Muscle layer of colon (tissue), 2 donors: ENCODE results near the gene SV2C.

Experiments used
- H3K27ac ChIP-seq: one replicate; pipeline ENCODE4 v1.7.0; 2013; ENCODE audit warnings: low read depth, mild to moderate bottlenecking, low read length, moderate library complexity
- H3K27me3 ChIP-seq, 2 donors: one replicate each; pipeline ENCODE4 v1.7.0; 2013; ENCODE audit warnings: low read length in 2 of 2, mild to moderate bottlenecking in 2 of 2; ENCODE audit not compliant: insufficient read depth in 2 of 2, control insufficient read depth in 1 of 2
- H3K36me3 ChIP-seq: one replicate; pipeline ENCODE4 v1.7.0; 2013; ENCODE audit warnings: mild to moderate bottlenecking, low read length; ENCODE audit not compliant: insufficient read depth
- H3K4me1 ChIP-seq: one replicate; pipeline ENCODE4 v1.7.0; 2013; ENCODE audit warnings: mild to moderate bottlenecking, low read length; ENCODE audit not compliant: insufficient read depth
- H3K4me3 ChIP-seq, 2 donors: one replicate each; pipeline ENCODE4 v1.7.0; 2013; ENCODE audit warnings: low read length in 2 of 2, low read depth in 1 of 2, mild to moderate bottlenecking in 1 of 2, moderate library complexity in 1 of 2
- H3K9ac ChIP-seq: one replicate; pipeline ENCODE4 v1.7.0; 2013; ENCODE audit warnings: low read length
- H3K9me3 ChIP-seq: one replicate; pipeline ENCODE4 v1.7.0; 2013; ENCODE audit warnings: mild to moderate bottlenecking, low read length
- donor health status: abdominal sarcoma.
- donor health status: Adenocarcinoma of cecum.

SV2C gene

DNA sequence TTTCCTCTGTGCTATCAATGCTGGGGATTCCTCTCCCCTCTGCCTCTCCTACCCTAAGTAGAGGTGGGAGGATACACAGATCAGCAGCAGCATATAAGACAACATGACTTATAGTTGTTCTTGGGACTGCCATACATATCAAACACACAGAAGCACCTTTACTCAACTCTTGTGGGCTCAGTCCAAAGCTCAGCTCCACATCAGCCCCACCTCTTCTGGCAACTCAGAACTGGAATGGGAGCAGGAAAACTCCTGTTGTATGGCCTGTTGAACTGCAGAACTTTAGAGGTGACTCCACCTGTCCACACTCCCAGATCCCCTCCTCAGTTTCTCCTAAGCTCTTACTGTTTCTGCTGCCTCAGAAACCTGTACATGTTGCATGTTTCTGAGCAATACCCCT lies 127.8 kb downstream of the SV2C start:
- Histone ChIP-seq H3K27me3 (no peaks in the 10 kb centered on the region), H3K36me3 (no peaks in the 10 kb centered on the region), H3K27ac (no peak overlapping the region), H3K9me3 (peaks cover 4% of the 10 kb centered on the region), H3K4me1 (no peaks in the 10 kb centered on the region), H3K9ac (no peak overlapping the region), H3K4me3 (no peak overlapping the region)

DNA sequence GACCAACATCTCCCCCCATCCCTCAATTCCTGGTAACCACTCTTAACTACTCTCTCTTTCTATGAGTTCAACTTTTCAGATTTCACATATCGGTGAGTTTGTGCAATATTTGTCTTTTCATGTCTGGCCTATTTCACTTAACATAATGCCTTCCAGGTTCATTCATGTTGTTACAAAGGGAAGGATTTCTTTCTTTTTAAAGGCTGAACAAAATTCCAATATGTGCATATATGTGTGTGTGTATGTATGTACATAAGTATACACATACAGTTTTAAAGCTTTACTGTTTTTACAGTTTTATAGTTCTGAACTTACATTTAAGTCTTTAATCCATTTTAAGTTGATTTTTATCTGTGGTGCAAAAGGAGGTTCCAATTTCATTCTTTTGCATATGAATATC lies 130.7 kb downstream of the SV2C start:
- Histone ChIP-seq H3K27me3 (no peaks in the 10 kb centered on the region), H3K27ac (no peak overlapping the region), H3K9me3 (peaks cover 4% of the 10 kb centered on the region), H3K9ac (no peak overlapping the region), H3K36me3 (no peaks in the 10 kb centered on the region), H3K4me1 (no peaks in the 10 kb centered on the region), H3K4me3 (no peak overlapping the region)

DNA sequence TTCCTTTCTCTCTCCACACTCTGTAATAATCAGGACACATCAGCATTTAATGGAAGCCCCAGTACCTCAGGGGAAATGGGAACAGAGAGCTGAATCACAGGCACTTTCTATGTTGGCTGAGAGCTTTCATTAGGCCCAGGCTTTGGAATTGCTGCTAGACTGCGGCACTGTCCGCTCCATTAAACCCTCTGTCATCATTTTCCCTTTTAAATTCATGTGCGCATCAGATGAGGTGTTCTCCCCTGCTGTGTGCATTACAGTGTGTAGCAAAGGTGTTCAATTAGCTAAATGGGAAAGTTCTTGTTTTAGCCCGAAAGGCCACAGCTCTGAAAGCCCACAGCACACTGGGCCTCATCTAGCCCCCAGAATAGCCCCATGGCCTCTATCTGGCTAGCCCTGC lies 133.6 kb downstream of the SV2C start:
- H3K27ac ChIP-seq: no peak overlapping the region
- H3K4me3 ChIP-seq: no peak overlapping the region
- H3K9ac ChIP-seq: no peak overlapping the region

DNA sequence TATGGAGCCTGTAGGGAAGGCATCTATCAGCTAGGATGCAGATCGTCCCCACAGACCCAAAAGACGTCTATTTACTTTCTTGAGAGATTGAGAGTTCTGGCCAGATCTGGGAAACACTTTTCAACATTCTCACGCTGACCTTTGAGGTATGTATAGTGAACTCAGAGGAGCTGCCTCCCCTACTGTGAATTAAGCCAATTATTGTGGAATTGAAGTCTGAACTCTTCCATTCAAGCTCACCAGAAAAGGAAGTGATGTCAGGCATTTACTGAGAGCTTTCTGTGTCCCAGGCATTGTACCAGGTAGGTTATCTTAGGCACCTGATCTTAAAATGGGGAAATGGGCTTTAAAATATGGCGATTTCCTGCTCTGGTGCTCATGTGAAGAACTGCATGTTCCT lies 136.5 kb downstream of the SV2C start:
- Histone ChIP-seq H3K27me3 (no peaks in the 10 kb centered on the region), H3K27ac (no peak overlapping the region), H3K9me3 (no peaks in the 10 kb centered on the region), H3K4me1 (no peaks in the 10 kb centered on the region), H3K36me3 (no peaks in the 10 kb centered on the region), H3K4me3 (no peak overlapping the region), H3K9ac (no peak overlapping the region)

More for the DNA sequence above, 133.6 kb downstream of the SV2C start:
- Histone ChIP-seq H3K4me1 (no peaks in the 10 kb centered on the region), H3K27me3 (no peaks in the 10 kb centered on the region), H3K36me3 (no peaks in the 10 kb centered on the region), H3K9me3 (no peaks in the 10 kb centered on the region)

DNA sequence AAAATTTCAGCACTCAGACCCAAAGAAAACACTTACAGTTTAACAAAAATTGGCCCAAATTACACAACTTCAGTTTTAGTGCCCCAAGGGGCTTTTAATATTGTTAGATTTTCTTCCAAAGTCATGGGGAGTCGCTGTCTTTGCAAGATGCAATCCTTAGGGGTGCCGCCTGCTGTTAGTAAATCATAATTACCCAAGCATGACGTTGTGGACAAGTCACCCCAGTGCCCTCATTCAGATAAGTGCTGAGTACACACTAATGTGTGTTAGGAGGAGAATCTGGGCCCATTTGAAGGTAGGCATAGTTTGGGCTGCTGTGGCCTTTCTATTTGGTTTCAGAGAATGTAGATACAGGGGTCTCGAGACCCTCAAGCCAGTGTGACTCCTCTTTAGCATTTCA lies 138.1 kb downstream of the SV2C start:
- H3K9ac ChIP-seq: no peak overlapping the region
- no peaks in the 10 kb centered on the region for H3K36me3 ChIP-seq

DNA sequence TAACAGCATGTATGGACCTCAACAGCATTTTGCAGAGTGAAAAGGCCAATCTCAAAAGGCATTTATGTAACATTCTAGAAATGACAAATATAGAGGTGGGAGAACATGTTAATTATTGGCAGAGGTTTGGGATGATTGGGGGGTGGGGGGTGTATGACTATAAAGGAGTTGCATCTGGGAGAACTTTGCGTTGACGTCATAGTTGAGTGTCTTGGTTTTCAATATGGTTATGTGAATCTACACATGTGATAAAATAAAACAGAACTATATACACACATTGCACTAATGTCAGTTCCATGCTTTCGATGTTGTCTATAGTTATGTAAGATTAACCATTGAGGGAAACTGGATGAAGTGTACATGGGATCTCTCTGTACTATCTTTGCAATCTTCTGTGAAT lies 139.1 kb downstream of the SV2C start:
- Histone ChIP-seq H3K36me3 (no peaks in the 10 kb centered on the region), H3K9ac (no peak overlapping the region), H3K27ac (no peak overlapping the region), H3K4me1 (no peaks in the 10 kb centered on the region), H3K27me3 (no peaks in the 10 kb centered on the region), H3K9me3 (no peaks in the 10 kb centered on the region), H3K4me3 (no peak overlapping the region)

More for the DNA sequence above, 138.1 kb downstream of the SV2C start:
- Histone ChIP-seq H3K9me3 (no peaks in the 10 kb centered on the region), H3K4me1 (no peaks in the 10 kb centered on the region), H3K4me3 (no peak overlapping the region), H3K27ac (no peak overlapping the region), H3K27me3 (no peaks in the 10 kb centered on the region)

DNA sequence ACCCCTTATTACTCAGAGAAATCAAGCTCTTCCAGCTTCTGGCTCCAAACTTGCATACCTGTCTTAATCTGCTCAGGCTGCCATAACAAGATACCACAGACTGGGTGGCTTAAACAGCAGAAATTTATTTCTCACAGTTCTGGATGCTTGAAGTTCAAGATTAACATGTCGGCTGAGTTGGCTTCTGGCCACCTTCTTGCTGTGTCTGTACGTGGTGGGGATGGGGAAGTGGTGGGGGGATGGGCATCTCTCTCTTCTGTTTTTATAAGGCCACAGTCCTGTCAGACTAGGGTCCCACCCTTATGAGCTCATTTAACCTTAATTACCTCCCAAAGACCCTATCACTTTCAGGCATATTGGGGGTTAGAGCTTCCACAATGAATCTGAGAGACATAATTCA lies 140.5 kb downstream of the SV2C start:
- no peak overlapping the region for H3K27ac ChIP-seq
- no peaks in the 10 kb centered on the region for H3K27me3 ChIP-seq
- H3K4me1 ChIP-seq: no peaks in the 10 kb centered on the region
- H3K9me3 ChIP-seq: no peaks in the 10 kb centered on the region
- H3K4me3 ChIP-seq: no peak overlapping the region
- H3K36me3 ChIP-seq: no peaks in the 10 kb centered on the region
- no peak overlapping the region for H3K9ac ChIP-seq

DNA sequence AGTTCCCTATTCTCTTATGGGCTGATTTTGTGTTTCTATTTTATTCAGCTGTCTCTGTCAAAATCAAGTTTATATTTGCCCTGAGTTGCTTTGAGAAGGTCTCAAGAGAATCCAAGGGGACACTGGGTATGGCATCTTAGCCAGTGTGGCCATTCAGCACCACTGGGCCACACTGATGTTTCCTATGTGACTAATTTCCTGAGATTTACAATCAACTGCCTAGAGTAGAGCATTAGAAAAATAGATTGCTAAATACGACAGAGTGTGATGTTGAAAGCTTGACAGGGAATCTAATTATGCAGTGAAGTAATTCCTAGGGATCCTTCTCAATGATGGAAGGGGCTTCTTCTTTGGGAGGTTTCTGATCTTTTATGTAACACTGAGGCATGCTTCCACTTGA lies 141.7 kb downstream of the SV2C start:
- no peak overlapping the region for H3K27ac ChIP-seq
- no peak overlapping the region for H3K4me3 ChIP-seq
- H3K27me3 ChIP-seq: no peaks in the 10 kb centered on the region
- H3K4me1 ChIP-seq: no peaks in the 10 kb centered on the region
- H3K9ac ChIP-seq: no peak overlapping the region
- no peaks in the 10 kb centered on the region for H3K9me3 ChIP-seq
- no peaks in the 10 kb centered on the region for H3K36me3 ChIP-seq

DNA sequence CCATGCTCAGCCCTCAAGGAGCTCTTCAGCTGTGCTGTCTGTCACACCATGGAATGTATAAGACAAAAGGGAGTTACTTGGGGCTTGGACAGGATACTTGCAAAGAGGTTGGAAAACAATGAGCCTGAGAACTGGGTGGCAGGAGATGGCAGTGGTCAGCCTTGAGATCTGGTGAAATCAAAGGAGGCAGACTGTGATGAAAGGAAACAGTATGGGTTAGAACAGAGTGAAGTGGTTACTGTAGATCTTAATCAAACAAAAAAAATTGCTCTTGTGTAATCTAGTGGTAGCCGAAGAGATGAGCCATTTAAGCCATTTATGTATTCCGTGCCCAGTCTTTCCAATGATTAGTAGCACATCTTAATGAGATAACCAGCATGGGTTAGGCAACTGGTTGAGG lies 142.2 kb downstream of the SV2C start:
- no peak overlapping the region for H3K27ac ChIP-seq
- H3K27me3 ChIP-seq: no peaks in the 10 kb centered on the region
- H3K4me1 ChIP-seq: no peaks in the 10 kb centered on the region
- H3K9me3 ChIP-seq: no peaks in the 10 kb centered on the region
- no peak overlapping the region for H3K9ac ChIP-seq
- H3K36me3 ChIP-seq: no peaks in the 10 kb centered on the region
- no peak overlapping the region for H3K4me3 ChIP-seq

DNA sequence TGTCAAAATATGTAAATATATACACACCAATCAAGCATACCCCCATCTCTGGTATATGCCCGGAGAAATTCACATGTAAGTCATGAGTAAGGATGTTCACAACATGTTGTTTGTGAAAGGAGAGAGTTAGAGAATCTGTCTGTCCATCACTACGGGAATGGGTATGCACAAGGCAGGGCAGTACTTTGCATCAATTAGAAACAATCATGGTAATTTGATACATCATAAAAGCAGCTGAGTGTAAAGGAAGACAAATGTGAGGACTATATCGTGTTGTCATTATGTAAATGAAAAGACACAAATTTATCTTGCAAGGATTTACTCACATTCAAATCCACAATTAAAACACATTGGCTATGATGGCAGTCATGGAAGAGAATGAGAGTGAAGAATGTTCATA lies 146.7 kb downstream of the SV2C start:
- Histone ChIP-seq H3K4me3 (no peak overlapping the region), H3K4me1 (no peaks in the 10 kb centered on the region), H3K36me3 (no peaks in the 10 kb centered on the region), H3K27ac (no peak overlapping the region), H3K27me3 (no peaks in the 10 kb centered on the region), H3K9ac (no peak overlapping the region), H3K9me3 (no peaks in the 10 kb centered on the region)

DNA sequence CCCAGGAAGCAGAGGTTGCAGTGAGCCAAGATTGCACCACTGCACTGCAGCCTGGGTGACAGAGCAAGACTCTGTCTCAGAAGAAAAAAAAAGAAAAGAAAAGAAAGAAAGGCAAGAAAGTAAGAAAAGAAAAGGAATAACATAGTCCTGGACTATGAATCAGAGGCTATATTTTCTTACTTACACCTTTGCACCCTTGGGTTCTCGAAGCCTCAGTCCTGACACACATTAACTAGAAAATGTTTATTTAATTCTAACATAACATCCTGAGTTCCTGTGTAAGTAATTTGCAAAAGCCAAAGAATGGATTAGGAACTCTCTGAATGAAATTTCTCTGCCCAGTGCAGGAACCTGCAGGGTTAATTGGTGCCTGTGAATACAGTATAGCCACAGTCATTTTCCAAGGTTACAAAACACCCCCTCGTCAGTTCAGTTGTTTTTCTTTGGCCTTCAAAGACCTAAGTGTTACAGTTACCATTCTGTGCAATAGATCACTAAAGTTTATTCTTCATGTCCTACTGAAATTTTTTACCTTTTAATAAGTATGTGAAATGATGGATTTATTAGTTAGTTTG lies 147.6 kb downstream of the SV2C start:
- Histone ChIP-seq H3K36me3 (no peaks in the 10 kb centered on the region), H3K27me3 (no peaks in the 10 kb centered on the region), H3K4me1 (no peaks in the 10 kb centered on the region), H3K27ac (no peak overlapping the region), H3K4me3 (no peak overlapping the region), H3K9me3 (no peaks in the 10 kb centered on the region), H3K9ac (no peak overlapping the region)

DNA sequence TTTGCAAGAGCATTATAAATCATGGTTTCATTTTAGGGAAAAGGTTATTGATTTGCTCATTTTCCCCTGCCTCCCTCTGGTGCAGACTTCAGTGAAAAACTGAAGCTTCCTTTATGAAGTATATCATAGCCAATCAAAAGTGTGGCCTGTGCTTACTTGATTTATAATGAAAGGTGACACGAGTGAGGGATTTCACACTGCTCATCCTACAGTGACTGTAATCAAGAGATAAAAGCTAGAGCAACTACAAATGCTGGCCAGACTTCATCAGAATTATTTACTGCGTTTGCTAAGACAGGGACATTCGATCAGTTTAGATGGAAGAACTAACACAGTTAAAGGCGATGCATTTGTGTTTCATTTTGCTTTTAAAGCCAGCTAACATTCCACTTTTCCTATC lies 151.5 kb downstream of the SV2C start:
- no peak overlapping the region for H3K27ac ChIP-seq
- H3K9ac ChIP-seq: no peak overlapping the region
- H3K4me1 ChIP-seq: no peaks in the 10 kb centered on the region
- no peaks in the 10 kb centered on the region for H3K27me3 ChIP-seq
- H3K9me3 ChIP-seq: no peaks in the 10 kb centered on the region
- no peaks in the 10 kb centered on the region for H3K36me3 ChIP-seq
- no peak overlapping the region for H3K4me3 ChIP-seq
